ENCODE data around the gene PHF11.

- no peak for TF ChIP-seq POLR2A (IDR thresholded peaks at IDR 0.05)
- TF ChIP-seq CTCF (IDR thresholded peaks at IDR 0.05), result no peak
Measured at GRCh38 chr13:49539746-49540145, 44.0 kb downstream of the PHF11 start.

Measured in transverse colon (tissue), 3 donors.